HUES64 (cell line): ENCODE data around the gene RPS6KA2.

Experiments used
- H3K27ac ChIP-seq: 2 replicates; pipeline ENCODE4 v1.7.0; 2013; ENCODE audit warnings: low read depth, low read length, inconsistent platforms
- H3K27me3 ChIP-seq: 2 replicates; pipeline ENCODE4 v1.6.1; 2013; ENCODE audit warnings: mild to moderate bottlenecking, low read length; ENCODE audit not compliant: insufficient read depth
- H3K36me3 ChIP-seq: 2 replicates; pipeline ENCODE4 v1.6.1; 2013; ENCODE audit warnings: mild to moderate bottlenecking, low read length; ENCODE audit not compliant: insufficient read depth
- H3K4me1 ChIP-seq: 2 replicates; pipeline ENCODE4 v1.6.1; 2013; ENCODE audit warnings: mild to moderate bottlenecking, low read length, moderate library complexity; ENCODE audit not compliant: insufficient read depth
- H3K4me3 ChIP-seq: 2 replicates; pipeline ENCODE4 v1.5.1; 2013; ENCODE audit warnings: mild to moderate bottlenecking, low read length, moderate library complexity
- H3K9ac ChIP-seq: 2 replicates; pipeline ENCODE4 v1.6.1; 2013; ENCODE audit warnings: mild to moderate bottlenecking, low read depth, low read length
- H3K9me3 ChIP-seq: 2 replicates; pipeline ENCODE4 v1.6.1; 2013; ENCODE audit warnings: low read depth, low read length; ENCODE audit not compliant: insufficient read depth
- WGBS: fragments of 150-250, 120-280 bp; methylation state at CpG from one replicate; pipeline ENCODE4 v1.1.7; 2013; ENCODE audit warnings: missing lambda C conversion rate; 5-methylcytosine and 5-hydroxymethylcytosine counted together

RPS6KA2 gene

GRCh38 chr6:166620478-166621113 lies 6.5 kb downstream of the RPS6KA2 start:
- H3K4me1 ChIP-seq: peaks cover 31% of the 10 kb centered on the region
- peaks cover 9% of the 10 kb centered on the region for H3K27me3 ChIP-seq
- H3K9me3 ChIP-seq: no peaks in the 10 kb centered on the region
- no peak overlapping the region for H3K27ac ChIP-seq
- peaks cover 4% of the 10 kb centered on the region; the same call in 1 of the 2 replicates for H3K36me3 ChIP-seq
- H3K9ac ChIP-seq: no peak overlapping the region
- peak overlapping the region; percentile 5; the same call in 1 of the 2 replicates for H3K4me3 ChIP-seq
- 66% methylated on average over 8 of the region's 8 CpGs for WGBS

- 92% methylated on average over 3 of the region's 3 CpGs for WGBS
These were observed 7.1 kb downstream of the RPS6KA2 start for GRCh38 chr6:166619912-166620311.

GRCh38 chr6:166618866-166619761 lies 7.9 kb downstream of the RPS6KA2 start:
- H3K4me1 ChIP-seq: peaks cover 39% of the 10 kb centered on the region
- H3K27ac ChIP-seq: no peak overlapping the region

More at GRCh38 chr6:166619912-166620311, 7.1 kb downstream of the RPS6KA2 start:
- no peak overlapping the region for H3K27ac ChIP-seq
- H3K4me1 ChIP-seq: peaks cover 38% of the 10 kb centered on the region
- H3K4me3 ChIP-seq: no peak overlapping the region
- no peak overlapping the region for H3K9ac ChIP-seq
- H3K27me3 ChIP-seq: 0 out of 2 replicates have a peak, but pooled peaks cover 5% of the 10 kb centered on the region
- H3K9me3 ChIP-seq: no peaks in the 10 kb centered on the region
- H3K36me3 ChIP-seq: peaks cover 4% of the 10 kb centered on the region; the same call in 1 of the 2 replicates

GRCh38 chr6:166618251-166618650 lies 8.8 kb downstream of the RPS6KA2 start:
- no peak overlapping the region for H3K4me3 ChIP-seq
- peaks cover 39% of the 10 kb centered on the region for H3K4me1 ChIP-seq
- no peak overlapping the region for H3K27ac ChIP-seq
- no peaks in the 10 kb centered on the region for H3K27me3 ChIP-seq
- peaks cover 4% of the 10 kb centered on the region; the same call in 1 of the 2 replicates for H3K36me3 ChIP-seq
- no peaks in the 10 kb centered on the region for H3K9me3 ChIP-seq
- no peak overlapping the region for H3K9ac ChIP-seq
- 95% methylated on average over 4 of the region's 4 CpGs for WGBS

More at GRCh38 chr6:166618866-166619761, 7.9 kb downstream of the RPS6KA2 start:
- peaks cover 4% of the 10 kb centered on the region; the same call in 1 of the 2 replicates for H3K36me3 ChIP-seq
- H3K27me3 ChIP-seq: no peaks in the 10 kb centered on the region
- H3K4me3 ChIP-seq: no peak overlapping the region
- H3K9me3 ChIP-seq: no peaks in the 10 kb centered on the region
- H3K9ac ChIP-seq: no peak overlapping the region
- WGBS: 94% methylated on average over 27 of the region's 27 CpGs

GRCh38 chr6:166617359-166617758 lies 9.7 kb downstream of the RPS6KA2 start:
- H3K4me1 ChIP-seq: peaks cover 39% of the 10 kb centered on the region
- no peaks in the 10 kb centered on the region for H3K27me3 ChIP-seq
- no peaks in the 10 kb centered on the region for H3K9me3 ChIP-seq
- 93% methylated on average over 6 of the region's 7 CpGs for WGBS
- no peak overlapping the region for H3K9ac ChIP-seq
- no peak overlapping the region for H3K4me3 ChIP-seq
- peaks cover 4% of the 10 kb centered on the region; the same call in 1 of the 2 replicates for H3K36me3 ChIP-seq
- H3K27ac ChIP-seq: no peak overlapping the region

- Histone ChIP-seq H3K9me3 (no peaks in the 10 kb centered on the region), H3K4me1 (peaks cover 36% of the 10 kb centered on the region), H3K36me3 (peaks cover 4% of the 10 kb centered on the region; the same call in 1 of the 2 replicates), H3K4me3 (no peak overlapping the region), H3K9ac (no peak overlapping the region), H3K27me3 (no peaks in the 10 kb centered on the region), H3K27ac (no peak overlapping the region)
- WGBS: 96% methylated on average over 22 of the region's 22 CpGs
These were observed 10.5 kb downstream of the RPS6KA2 start for GRCh38 chr6:166616261-166617238.

GRCh38 chr6:166615059-166615770 lies 11.8 kb downstream of the RPS6KA2 start:
- H3K4me1 ChIP-seq: peaks cover 28% of the 10 kb centered on the region
- H3K36me3 ChIP-seq: peaks cover 4% of the 10 kb centered on the region; the same call in 1 of the 2 replicates
- H3K9me3 ChIP-seq: no peaks in the 10 kb centered on the region
- no peak overlapping the region for H3K9ac ChIP-seq
- 91% methylated on average over 21 of the region's 21 CpGs for WGBS
- H3K4me3 ChIP-seq: no peak overlapping the region
- H3K27ac ChIP-seq: no peak overlapping the region
- H3K27me3 ChIP-seq: no peaks in the 10 kb centered on the region

- H3K36me3 ChIP-seq: peaks cover 4% of the 10 kb centered on the region; the same call in 1 of the 2 replicates
- H3K4me1 ChIP-seq: peaks cover 26% of the 10 kb centered on the region
- no peak overlapping the region for H3K27ac ChIP-seq
- H3K9ac ChIP-seq: no peak overlapping the region
- H3K4me3 ChIP-seq: no peak overlapping the region
- 91% methylated on average over 10 of the region's 10 CpGs for WGBS
- no peaks in the 10 kb centered on the region for H3K9me3 ChIP-seq
- H3K27me3 ChIP-seq: no peaks in the 10 kb centered on the region
These were observed 12.5 kb downstream of the RPS6KA2 start for GRCh38 chr6:166614589-166614988.

- Histone ChIP-seq H3K36me3 (peaks cover 4% of the 10 kb centered on the region; the same call in 1 of the 2 replicates), H3K9me3 (no peaks in the 10 kb centered on the region), H3K9ac (no peak overlapping the region), H3K27ac (no peak overlapping the region), H3K4me1 (peaks cover 23% of the 10 kb centered on the region), H3K4me3 (no peak overlapping the region), H3K27me3 (no peaks in the 10 kb centered on the region)
- 94% methylated on average over 12 of the region's 12 CpGs for WGBS
These were observed 12.9 kb downstream of the RPS6KA2 start for GRCh38 chr6:166614171-166614583.

GRCh38 chr6:166613027-166613426 lies 14.0 kb downstream of the RPS6KA2 start:
- H3K4me3 ChIP-seq: no peak overlapping the region
- no peaks in the 10 kb centered on the region; the same call in 1 of the 2 replicates for H3K36me3 ChIP-seq
- H3K4me1 ChIP-seq: peaks cover 20% of the 10 kb centered on the region
- 94% methylated on average over 7 of the region's 7 CpGs for WGBS
- no peaks in the 10 kb centered on the region for H3K9me3 ChIP-seq
- H3K27ac ChIP-seq: no peak overlapping the region
- no peaks in the 10 kb centered on the region for H3K27me3 ChIP-seq
- no peak overlapping the region for H3K9ac ChIP-seq
